ENCODE data around the gene RPS6KA2.

DNA sequence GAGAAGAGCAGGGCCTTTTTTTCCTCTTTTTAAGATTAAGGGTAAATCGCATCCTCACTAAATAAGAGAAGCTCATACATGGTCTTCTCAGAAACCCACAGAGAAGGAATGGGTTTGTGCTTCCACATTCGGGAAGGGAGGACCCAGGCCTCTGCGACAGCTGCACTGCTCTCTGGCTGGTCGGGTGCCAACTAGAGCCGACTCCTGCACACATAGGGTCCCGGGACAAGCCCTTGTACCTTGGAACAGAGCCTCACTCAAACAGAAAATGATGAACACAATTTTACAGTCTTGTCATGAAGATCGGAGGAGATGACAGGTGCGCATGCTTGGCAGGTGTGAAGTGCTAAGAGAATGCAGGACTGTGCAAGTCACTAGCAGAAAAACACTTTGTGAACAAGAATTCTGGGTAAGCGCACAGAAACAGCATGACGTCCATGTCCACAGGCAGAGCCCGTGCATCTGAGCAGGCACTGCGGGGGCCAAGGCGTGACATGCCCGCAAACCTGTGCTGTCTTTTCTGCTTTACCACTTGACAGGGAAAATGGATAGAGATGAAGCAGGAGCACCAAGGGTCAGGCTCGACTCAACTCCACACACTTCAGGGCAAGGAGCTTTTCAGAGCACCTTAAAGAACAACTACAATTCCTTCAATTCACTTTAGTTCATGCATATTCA is 143.3 kb downstream of the RPS6KA2 start:
- TF ChIP-seq POLR2AphosphoS5 (IDR thresholded peaks at IDR 0.05; ENCODE audit: borderline replicate concordance, low read depth, low read length) (no peak), EZH2 (IDR thresholded peaks at IDR 0.05) (no peak), FOXP2 (optimal IDR thresholded peaks at IDR 0.05; ENCODE audit: control extremely low read depth, extremely low read length, insufficient read depth) (no peak)

All from SK-N-MC (cell line).